HepG2 (cell line): ENCODE data around the gene SPAG6. TPM values are rescaled to one million over a fixed set of nuclear protein-coding genes. Genes with fewer than 3 reads are reported as not detected.

ENCODE experiments used
- ATAC-seq: fragments of 200-7000 bp; cut with Tn5 transposase; 3 replicates; pipeline ENCODE4 v1.9.1; 2020; ENCODE audit warnings: mild to moderate bottlenecking, moderate library complexity
- BruUV-seq: library from RNA; stranded (reverse); fragments of 400-500 nt; replicated peaks from 2 replicates; lab custom pipeline; 2021; lab: Mats Ljungman, UMichigan
- CTCF ChIA-PET: fragments of 300-600 bp; formaldehyde crosslinking; extraction: SDS; loops from one replicate; lab custom pipeline; 2021; ENCODE audit warnings: low total read pairs, inconsistent platforms, low intra/inter-chr PET ratio; lab: Yijun Ruan, JAX
- POLR2A ChIA-PET: fragments of 350-600 bp; sonication (Branson Sonifier 250); formaldehyde crosslinking; loops from one replicate; lab custom pipeline; 2020; ENCODE audit warnings: antibody characterized with exemption, inconsistent platforms; lab: Yijun Ruan, JAX
- DNase-seq: peaks from one replicate; pipeline ENCODE4 v3.0.0-alpha.2; 2015; ENCODE audit warnings: low spot score
- FAIRE-seq: peaks from 3 replicates; lab custom pipeline; 2011; peaks lifted over from hg19 to GRCh38; lab: Jason Lieb, UNC
- H2AFZ ChIP-seq: one replicate; pipeline ENCODE4 v1.6.1; 2011; ENCODE audit warnings: low read length, inconsistent platforms
- H3K27ac ChIP-seq: fragments of 300-600 bp; 3 replicates; pipeline ENCODE4 v1.8.0; 2011; ENCODE audit warnings: mixed run types, mild to moderate bottlenecking, mixed read lengths, low read length, inconsistent platforms; ENCODE audit not compliant: insufficient read depth; ENCODE audit errors: extremely low read length
- H3K27me3 ChIP-seq, 2 experiments: fragments of 200-600 bp in 1 of 2; 2 replicates in 1 of 2; 3 replicates in 1 of 2; pipeline versions ENCODE4 v1.6.0 to v1.8.0; 2011; ENCODE audit warnings: low read length in 2 of 2, mild to moderate bottlenecking in 2 of 2, moderate library complexity in 2 of 2, inconsistent platforms in 1 of 2; ENCODE audit not compliant: insufficient read depth in 2 of 2, control insufficient read depth in 1 of 2
- H3K36me3 ChIP-seq, 2 experiments: fragments of 200-600 bp in 1 of 2; replicated peaks in 1 of 2; 2 replicates in 1 of 2; 3 replicates in 1 of 2; pipeline versions ENCODE4 v1.5.1 to v1.8.0; 2011; ENCODE audit warnings: low read length in 2 of 2, inconsistent platforms in 1 of 2; ENCODE audit not compliant: insufficient read depth in 2 of 2, control insufficient read depth in 1 of 2
- H3K4me1 ChIP-seq: 2 replicates; pipeline ENCODE4 v1.5.1; 2012; ENCODE audit warnings: low read length, inconsistent platforms; ENCODE audit not compliant: insufficient read depth
- H3K4me2 ChIP-seq: 2 replicates; pipeline ENCODE4 v1.6.0; 2011; ENCODE audit warnings: low read depth, low read length, inconsistent platforms
- H3K4me3 ChIP-seq, 3 experiments: fragments of 200-600 bp in 1 of 3; sonication (generic), shearing (Covaris generic) in 1 of 3; replicated peaks in 1 of 3; 2 replicates each; pipeline ENCODE4 v1.5.1; 2011 to 2016; ENCODE audit warnings: low read length in 3 of 3, inconsistent platforms in 2 of 3, low read depth in 2 of 3, mild to moderate bottlenecking in 2 of 3, control low read depth in 1 of 3, mixed read lengths in 1 of 3; ENCODE audit not compliant: insufficient read depth in 1 of 3
- H3K79me2 ChIP-seq: one replicate; pipeline ENCODE4 v1.6.1; 2011; ENCODE audit warnings: low read length, inconsistent platforms; ENCODE audit not compliant: insufficient read depth
- H3K9ac ChIP-seq: 2 replicates; pipeline ENCODE4 v1.6.0; 2011; ENCODE audit warnings: mild to moderate bottlenecking, low read depth, low read length, inconsistent platforms; ENCODE audit not compliant: insufficient read depth
- H3K9me3 ChIP-seq: 2 replicates; pipeline ENCODE4 v1.5.1; 2012; ENCODE audit warnings: mild to moderate bottlenecking, low read length
- H4K20me1 ChIP-seq: 2 replicates; pipeline ENCODE4 v1.6.0; 2011; ENCODE audit warnings: inconsistent platforms, mild to moderate bottlenecking, low read length, moderate library complexity; ENCODE audit not compliant: insufficient read depth
- CEBPB ChIP-seq: IDR thresholded peaks from 2 replicates; pipeline ENCODE4 v1.6.1; 2011; ENCODE audit warnings: low read depth, low read length, improper control_type of control experiment, borderline replicate concordance
- HDAC2 ChIP-seq: sonication (generic); formaldehyde crosslinking; IDR thresholded peaks from 2 replicates; pipeline ENCODE4 v1.4.0; 2020; ENCODE audit warnings: missing genetic modification reagents
- MXD4 ChIP-seq: IDR thresholded peaks from 2 replicates; pipeline ENCODE4 v1.6.1; 2016; ENCODE audit warnings: mild to moderate bottlenecking, missing biosample characterization, missing genetic modification reagents
- USF2 ChIP-seq, 2 experiments: sonication (generic) in 1 of 2; formaldehyde crosslinking in 1 of 2; IDR thresholded peaks; 2 replicates each; pipeline versions ENCODE4 v1.5.1 to v1.6.1; 2011 to 2020; ENCODE audit warnings: borderline replicate concordance in 1 of 2, low read depth in 1 of 2, low read length in 1 of 2, mild to moderate bottlenecking in 1 of 2, missing genetic modification reagents in 1 of 2, moderate library complexity in 1 of 2
- ZFP1 ChIP-seq: IDR thresholded peaks from 2 replicates; pipeline ENCODE4 v1.6.1; 2016
- ZNF264 ChIP-seq: sonication (generic); formaldehyde crosslinking; IDR thresholded peaks from 2 replicates; pipeline ENCODE4 v1.4.0; 2020; ENCODE audit warnings: missing genetic modification reagents
- ZNF318 ChIP-seq: sonication (generic); formaldehyde crosslinking; IDR thresholded peaks from 2 replicates; pipeline ENCODE4 v1.4.0; 2020; ENCODE audit warnings: mild to moderate bottlenecking, missing genetic modification reagents
- WGBS: methylation state at CpG from one replicate; pipeline ENCODE4 v1.1.6; 2017; ENCODE audit warnings: low lambda C conversion rate; 5-methylcytosine and 5-hydroxymethylcytosine counted together
- in situ Hi-C: cut with HindIII; loops from 2 replicates; pipeline ENCODE4 v1.10.0; 2017; ENCODE audit warnings: low pct_unique_long_range_greater_than_20kb; ENCODE audit not compliant: extremely low pct_ligation_motif_present
- intact Hi-C: fragments of 100-400 bp; cut with micrococcal nuclease; formaldehyde crosslinking; loops from one replicate; pipeline ENCODE4 v1.10.0; 2022; ENCODE audit not compliant: unreplicated experiment
- polyA plus RNA-seq, 8 experiments: library from polyadenylated mRNA; depleted of rRNA in 3 of 8; stranded (reverse) in 7 of 8; unstranded in 1 of 8; fragments of >200 nt; fragmentation: Illumina TruSeq in 4 of 8; extraction: Trizol in 4 of 8; gene quantifications; 2 replicates each; pipeline versions ENCODE4 v1.2.1 to v1.2.3, GENCODE V29; 2011 to 2016; ENCODE audit warnings: low read depth in 4 of 8, missing spikeins in 1 of 8, mixed read lengths in 1 of 8; ENCODE audit not compliant: insufficient read depth in 1 of 8
- total RNA-seq, 5 experiments: library from RNA; depleted of rRNA; stranded (reverse); fragments of >200 nt; fragmentation: Illumina TruSeq; extraction: Trizol; gene quantifications; 2 replicates each; pipeline ENCODE4 v1.2.3, GENCODE V29; 2016; ENCODE audit warnings: low read depth in 1 of 5

The SPAG6 gene
- total and polyA plus RNA-seq, 2 of the 13 experiments (the other 11 are each of a cell fraction or from before 2014, with no cell fraction given), result not detected

DNA sequence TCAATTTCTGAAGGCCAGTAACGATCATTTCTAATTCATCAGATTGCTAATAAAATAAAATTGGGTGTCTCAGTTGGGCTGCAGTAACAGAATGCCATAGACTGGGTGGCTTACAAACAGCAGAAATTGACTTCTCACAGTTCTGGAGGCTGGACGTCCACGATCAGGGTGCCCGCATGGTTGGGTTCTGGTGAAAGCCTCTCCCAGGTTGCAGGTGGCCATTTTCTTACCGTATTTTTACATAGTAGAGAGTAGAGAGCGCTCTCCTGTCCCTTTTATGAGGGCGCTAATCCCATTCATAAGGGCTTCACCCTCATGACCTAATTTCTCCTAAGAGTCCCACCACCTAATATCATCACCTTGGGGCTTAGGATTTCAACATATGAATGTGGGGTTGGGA, 106.0 kb downstream of the SPAG6 start:
- H3K4me2 ChIP-seq, result no peak overlapping the region
- FAIRE-seq (no peak), DNase-seq (no peak), ATAC-seq (no peak)
- CTCF ChIA-PET, result no interaction called here
- TF ChIP-seq ZFP1 (CRISPR knock-in tag), result no peak
- TF ChIP-seq ZNF264 (CRISPR knock-in tag), result peak; percentile 54; the same call in 1 of the 2 replicates
- 75% methylated on average over 7 of the region's 7 CpGs for WGBS
- POLR2A ChIA-PET, result no interaction called here
- H3K9me3 ChIP-seq, result no peaks in the 10 kb centered on the region
- no TSS peak for BruUV-seq
- H4K20me1 ChIP-seq, result no peaks in the 10 kb centered on the region
- no peak overlapping the region for H3K9ac ChIP-seq
- in situ Hi-C loops (no loop called here), intact Hi-C loops (no loop called here)
- H3K4me3 ChIP-seq, result no peak overlapping the region
- H3K27ac ChIP-seq, result no peak overlapping the region
- peaks cover 22% of the 10 kb centered on the region for H3K4me1 ChIP-seq
- H3K36me3 ChIP-seq, result no peaks in the 10 kb centered on the region
- H3K79me2 ChIP-seq, result no peaks in the 10 kb centered on the region
- H3K27me3 ChIP-seq, result no peaks in the 10 kb centered on the region
- no peak overlapping the region for H2AFZ ChIP-seq

DNA sequence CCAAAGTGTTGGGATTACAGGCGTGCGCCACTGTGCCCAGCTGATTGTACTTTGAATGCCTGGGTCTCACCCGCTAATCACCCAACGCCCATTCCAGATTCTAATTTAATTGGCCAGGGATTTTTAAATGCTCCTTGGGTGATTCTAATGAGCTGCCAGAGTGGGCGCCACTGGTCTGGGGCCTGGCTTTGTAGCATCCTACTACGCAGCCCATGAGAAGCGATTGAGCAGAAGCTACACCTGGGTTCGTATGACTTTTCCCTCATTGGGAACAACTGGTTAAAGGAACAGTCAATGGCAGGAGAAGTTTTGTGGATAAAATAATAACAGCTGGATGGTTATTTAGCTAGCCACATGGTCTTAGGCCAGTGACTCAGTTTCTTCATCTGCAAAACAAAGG, 108.0 kb downstream of the SPAG6 start:
- in situ Hi-C loops (no loop called here), intact Hi-C loops (no loop called here)
- H3K4me1 ChIP-seq, result peaks cover 2% of the 10 kb centered on the region; the same call in 1 of the 2 replicates
- H3K9me3 ChIP-seq, result no peaks in the 10 kb centered on the region
- BruUV-seq, result no TSS peak
- H4K20me1 ChIP-seq, result no peaks in the 10 kb centered on the region
- H3K36me3 ChIP-seq, result no peaks in the 10 kb centered on the region
- no peak overlapping the region for H3K4me2 ChIP-seq
- H3K79me2 ChIP-seq, result no peaks in the 10 kb centered on the region
- no peak overlapping the region for H3K27ac ChIP-seq
- CTCF ChIA-PET, result no interaction called here
- no peaks in the 10 kb centered on the region for H3K27me3 ChIP-seq
- DNase-seq (no peak), ATAC-seq (no peak), FAIRE-seq (no peak)
- H2AFZ ChIP-seq, result no peak overlapping the region
- POLR2A ChIA-PET, result no interaction called here
- H3K4me3 ChIP-seq, result no peak overlapping the region
- H3K9ac ChIP-seq, result no peak overlapping the region
- WGBS, result 84% methylated on average over 8 of the region's 8 CpGs
- TF ChIP-seq ZNF318 (CRISPR knock-in tag) (no peak), HDAC2 (CRISPR knock-in tag) (no peak), USF2 (IDR thresholded peaks at IDR 0.05; ENCODE audit: low read depth, low read length) (no peak), USF2 (CRISPR knock-in tag; IDR thresholded peaks at IDR 0.05; ENCODE audit: borderline replicate concordance) (no peak), CEBPB (no peak), MXD4 (CRISPR knock-in tag) (no peak)
